GM21737 (cell line): Measurements from ENCODE around the gene UBR4.

Experiments used
- ATAC-seq: cut with Tn5 transposase; IDR thresholded peaks from one replicate; pipeline ENCODE4 v1.9.1; 2021; ENCODE audit warnings: mild to moderate bottlenecking, moderate library complexity; ENCODE audit not compliant: unreplicated experiment

UBR4 gene

DNA sequence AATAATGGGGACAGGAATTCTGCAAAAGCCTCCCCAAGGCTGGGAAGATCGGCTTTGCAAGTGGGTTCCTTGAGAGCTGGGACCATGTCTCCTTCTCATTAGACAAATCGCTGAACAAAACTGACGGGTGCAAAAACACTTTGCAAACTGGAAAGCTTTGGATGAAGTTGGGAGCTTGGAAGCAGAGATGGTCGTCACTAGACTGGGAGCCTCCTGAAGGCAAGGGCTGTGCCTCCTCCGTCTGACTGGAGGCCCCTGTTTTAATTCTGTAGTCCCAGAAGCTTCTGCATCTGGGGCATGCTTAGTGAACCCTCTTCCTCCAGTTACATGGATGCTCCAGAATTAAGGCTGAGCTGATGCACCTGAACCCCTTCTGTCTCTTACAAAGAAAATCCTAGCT is 171.3 kb downstream of the UBR4 start:
- ATAC-seq, result no peak

DNA sequence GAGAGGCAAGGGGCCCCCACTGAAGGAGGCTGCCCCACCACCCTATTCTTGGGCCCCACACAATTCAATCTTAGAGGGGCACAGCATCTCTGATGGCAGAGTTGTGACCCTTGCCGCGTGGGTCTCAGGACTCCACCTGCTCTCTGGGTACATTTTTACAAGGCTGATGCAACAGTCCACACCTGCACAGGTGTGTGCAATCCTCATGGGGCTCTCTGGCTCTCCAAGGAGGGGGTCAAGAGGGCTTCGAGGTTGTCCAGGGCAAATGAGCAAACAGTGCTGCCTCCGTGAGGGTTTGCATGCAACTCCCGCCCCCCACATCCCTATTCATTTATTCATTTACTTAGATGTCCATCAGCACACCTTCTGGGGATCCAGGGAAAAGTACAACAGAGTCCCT is 172.0 kb downstream of the UBR4 start:
- ATAC-seq, result no peak

DNA sequence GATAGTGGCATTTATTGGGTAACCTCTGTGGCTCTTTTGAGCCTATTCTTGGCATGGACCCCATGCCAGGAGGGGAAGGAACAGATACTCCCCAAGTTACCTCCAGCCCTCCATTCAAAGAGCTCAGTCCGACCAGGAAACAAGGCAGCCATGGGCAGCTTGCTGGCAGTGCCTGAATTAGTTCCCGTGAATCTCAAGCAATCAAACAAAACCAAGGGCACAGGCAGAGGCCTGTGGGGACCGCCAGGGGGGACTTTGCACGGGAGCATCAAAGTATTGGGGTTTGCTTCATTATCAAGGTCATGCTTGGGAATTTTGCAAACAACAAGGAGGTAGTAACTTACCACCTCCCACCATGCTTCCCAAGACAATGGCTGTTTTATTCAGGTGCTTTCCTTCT is 172.4 kb downstream of the UBR4 start:
- no peak for ATAC-seq

DNA sequence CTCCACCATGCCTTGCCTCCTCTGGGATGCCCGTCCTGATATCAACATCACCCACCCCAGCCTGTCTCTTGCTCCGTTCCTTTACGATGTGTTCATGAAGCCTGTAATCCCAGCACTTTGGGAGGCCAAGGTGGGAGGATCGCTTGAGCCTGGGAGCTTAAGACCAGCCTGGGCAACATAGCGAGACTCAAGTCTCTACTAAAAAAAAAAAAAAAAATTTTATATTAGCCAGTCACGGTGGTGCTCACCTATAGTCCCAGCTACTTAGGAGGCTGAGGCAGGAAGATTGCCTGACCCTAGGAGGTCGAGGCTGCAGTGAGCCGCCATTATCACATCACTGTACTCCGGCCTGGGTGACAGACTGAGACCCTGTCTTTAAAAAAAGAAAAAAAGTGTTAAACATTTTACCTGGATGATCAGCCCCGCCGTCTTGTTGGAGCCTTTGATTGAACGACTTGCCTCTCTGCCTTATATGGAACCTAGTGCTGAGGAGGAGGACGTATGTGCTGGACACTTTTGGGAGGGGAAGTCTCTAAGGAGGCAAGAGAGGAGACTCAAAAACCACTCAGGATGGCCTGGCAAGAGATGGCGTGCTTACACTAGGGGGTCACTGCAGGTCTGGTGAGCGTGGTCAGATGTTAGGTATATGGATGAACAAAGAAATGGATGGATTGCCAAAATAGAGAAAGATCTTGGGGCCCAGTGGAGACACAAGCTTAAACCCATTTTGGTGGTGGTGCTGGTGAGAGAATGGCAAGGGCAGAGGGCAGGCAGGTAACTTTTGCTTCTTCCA is 173.1 kb downstream of the UBR4 start:
- ATAC-seq, result no peak

DNA sequence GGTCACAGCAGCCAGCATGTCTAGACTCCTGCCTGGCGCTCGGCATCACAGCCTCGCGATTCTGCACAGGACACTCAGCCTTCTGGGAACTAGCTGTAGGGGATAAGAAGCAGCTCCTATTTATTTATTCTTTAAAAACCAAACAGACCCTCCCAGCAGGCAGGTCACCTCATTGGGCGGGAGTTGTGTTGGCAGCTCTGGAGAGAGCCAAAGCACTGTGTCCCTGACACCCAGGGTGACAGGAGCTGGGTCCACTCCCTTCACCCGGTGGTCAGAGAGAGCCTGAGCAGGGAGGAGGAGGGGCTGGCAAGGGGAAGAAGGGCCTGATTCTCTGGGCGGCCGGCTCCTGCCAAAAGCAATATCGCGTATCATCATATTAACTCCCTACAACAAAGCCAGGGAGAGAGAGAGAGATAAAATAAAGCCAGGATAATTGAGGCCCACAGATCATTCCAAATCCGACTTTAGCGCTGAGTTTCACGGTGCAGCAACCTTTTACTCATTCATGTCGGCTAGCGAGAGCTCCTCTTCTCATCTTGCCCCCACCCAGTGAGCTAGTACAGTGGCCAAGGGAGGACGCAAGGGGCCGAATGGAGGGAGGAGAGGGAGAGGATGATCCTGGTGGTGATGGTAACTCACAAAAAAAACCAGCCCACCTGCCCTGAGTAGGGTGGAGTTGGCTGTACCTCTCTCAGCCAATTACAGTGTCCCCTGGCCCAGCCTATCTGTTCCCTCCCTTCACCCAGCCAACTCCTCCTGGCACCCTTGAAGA is 173.8 kb downstream of the UBR4 start:
- ATAC-seq, result no peak

DNA sequence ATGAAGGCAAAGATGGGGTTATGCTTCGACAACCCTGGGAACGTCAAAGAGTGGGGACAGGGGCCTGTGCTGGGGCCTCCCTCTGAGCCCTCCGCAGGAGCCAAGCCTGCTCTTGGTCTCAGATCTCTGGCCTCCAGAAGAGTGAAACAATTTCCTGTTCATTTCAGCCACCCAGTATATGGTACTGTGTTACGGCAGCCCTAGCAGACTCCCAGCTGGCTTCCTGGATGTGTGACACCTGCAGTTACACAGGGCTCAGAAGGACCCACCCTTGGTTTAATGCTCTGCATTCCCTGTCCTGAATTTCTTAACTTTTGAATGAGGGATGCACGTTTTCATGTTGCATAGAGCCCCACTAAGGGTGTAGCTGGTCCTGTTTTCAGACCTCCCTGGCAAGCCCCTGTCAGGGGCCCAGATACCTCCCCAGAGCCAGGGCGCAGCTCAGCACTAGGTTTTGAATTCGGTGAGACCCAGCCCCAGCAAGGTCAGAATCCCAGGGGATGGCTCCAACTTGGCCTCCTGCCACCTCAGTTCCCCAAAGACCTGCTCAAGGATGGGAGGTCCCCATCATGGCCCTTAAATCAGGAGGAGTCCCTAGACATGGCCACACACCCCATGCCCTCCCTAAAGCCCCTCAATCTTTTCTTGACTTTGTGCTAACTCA is 174.6 kb downstream of the UBR4 start:
- no peak for ATAC-seq

DNA sequence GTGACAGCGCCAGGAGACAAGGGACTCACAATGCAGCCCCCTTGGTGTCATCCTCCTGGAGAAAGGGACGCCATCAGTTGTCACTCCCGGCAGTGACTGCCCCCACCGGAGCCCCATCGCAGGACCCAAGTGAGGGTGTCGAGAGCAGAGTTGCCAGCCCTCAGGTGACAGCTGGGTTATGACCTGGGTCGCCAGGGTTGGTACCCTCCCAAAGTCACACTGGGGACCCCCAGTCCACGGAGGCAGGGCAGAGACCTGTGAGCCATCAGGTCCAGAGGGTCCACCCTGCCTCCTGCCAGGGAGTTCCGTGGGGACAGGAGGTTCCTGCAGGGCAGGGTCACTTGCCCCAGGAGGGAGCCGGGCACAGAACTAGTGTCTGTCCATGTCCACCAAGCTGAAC is 175.3 kb downstream of the UBR4 start:
- no peak for ATAC-seq

DNA sequence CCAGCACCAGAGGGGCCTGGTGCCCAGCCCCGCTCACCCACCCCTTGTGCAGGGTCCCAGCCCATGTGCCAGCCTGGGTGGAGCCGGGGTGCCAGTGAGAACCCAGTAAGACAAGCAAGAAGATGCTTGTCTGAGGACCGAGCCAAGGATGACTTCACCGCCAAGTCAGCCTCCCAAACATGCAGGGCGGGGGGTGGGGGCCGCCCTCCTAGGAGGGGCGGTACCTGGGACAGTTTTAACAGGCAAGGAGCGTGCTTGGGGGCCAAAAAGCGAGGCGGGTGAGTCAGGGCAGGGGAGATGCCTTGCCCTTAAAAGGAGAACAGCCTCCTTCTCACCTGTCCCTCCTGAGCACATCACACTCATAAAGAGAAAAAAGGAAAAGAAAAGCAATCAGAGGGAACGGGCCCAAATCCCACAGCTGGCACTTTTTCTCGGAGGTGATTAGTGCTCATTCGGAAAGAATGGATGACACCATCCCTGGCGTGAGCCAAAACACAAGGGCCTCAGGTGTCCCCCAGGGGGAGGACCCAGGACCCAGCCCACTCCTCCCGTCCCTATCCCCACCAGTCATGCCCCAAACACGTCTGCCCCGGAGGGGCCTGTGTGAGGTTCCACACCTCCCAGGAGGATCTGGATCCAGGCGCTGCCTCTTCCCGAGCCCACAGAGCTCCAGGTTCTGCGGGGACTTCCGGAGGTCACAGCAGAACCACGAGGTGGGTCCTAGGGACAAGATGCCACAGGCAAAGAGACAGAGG is 176.0 kb downstream of the UBR4 start:
- ATAC-seq, result no peak

DNA sequence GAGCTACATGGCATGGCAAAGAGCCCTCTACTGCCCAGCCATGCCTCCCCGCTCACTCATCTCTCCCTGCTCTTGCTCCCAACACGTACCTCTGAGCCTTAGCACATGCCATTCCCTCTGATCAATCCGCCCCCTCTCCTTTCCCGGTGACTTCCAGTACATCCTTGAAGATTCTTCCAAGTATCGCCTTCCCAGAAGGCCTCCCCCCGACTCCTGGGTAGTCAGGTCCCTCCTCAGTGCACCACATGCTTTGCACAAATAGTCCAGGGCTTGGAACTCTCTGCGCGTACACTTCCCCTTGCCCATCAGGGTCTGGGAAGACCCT is 176.6 kb downstream of the UBR4 start:
- ATAC-seq, result no peak

DNA sequence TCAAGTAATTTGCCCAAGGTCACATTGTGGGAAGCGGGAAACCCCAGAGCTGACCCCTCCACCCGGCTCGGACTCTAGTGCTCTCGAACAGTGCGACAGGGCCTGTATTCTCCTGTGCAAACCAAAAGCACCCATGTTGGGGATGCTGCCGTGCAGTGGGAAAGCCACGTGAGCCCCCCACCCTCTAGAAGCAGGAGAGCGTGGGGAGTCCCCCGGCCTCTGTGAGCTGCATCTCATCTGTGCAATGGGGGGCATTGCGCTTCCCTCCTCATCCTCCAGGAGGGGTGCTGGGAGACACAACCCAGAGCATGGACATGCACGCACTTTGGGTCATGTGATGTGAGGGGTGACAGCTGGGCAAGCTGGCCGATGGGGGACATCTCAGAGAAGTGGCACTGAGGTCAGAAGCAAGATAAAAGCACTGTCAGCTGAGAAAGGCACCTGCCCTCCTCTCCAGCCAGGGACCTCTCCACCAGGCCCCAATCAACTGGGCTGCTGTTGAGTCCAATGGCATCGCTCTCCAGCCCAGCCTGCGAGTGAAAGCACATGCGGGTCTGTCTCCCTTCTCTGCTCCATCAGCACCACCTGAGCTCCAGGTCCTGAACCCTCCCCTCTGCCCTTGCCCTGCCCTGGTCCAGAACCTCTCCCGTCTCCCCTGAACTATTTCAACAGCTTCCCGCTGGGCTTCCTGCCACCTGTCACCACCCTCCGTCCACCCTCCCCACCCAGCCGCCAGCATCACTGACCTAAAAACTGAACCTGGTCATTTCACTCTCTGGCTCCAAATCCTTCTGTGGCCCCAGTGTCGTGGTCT is 177.2 kb downstream of the UBR4 start:
- ATAC-seq, result no peak

DNA sequence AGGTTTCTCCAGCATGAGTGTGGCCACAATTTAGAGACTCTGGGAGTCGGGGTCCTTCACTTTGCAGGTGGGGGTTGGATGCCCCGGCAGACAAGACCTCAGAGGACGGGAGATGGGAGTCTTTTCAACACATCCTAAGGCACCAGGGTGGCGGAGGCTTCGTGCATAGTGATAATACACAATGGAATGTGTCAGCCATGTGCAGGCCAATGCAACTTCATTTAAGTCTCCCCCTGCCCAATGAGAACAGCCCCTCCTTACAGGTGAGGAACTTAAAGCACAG is 177.7 kb downstream of the UBR4 start:
- ATAC-seq, result no peak

DNA sequence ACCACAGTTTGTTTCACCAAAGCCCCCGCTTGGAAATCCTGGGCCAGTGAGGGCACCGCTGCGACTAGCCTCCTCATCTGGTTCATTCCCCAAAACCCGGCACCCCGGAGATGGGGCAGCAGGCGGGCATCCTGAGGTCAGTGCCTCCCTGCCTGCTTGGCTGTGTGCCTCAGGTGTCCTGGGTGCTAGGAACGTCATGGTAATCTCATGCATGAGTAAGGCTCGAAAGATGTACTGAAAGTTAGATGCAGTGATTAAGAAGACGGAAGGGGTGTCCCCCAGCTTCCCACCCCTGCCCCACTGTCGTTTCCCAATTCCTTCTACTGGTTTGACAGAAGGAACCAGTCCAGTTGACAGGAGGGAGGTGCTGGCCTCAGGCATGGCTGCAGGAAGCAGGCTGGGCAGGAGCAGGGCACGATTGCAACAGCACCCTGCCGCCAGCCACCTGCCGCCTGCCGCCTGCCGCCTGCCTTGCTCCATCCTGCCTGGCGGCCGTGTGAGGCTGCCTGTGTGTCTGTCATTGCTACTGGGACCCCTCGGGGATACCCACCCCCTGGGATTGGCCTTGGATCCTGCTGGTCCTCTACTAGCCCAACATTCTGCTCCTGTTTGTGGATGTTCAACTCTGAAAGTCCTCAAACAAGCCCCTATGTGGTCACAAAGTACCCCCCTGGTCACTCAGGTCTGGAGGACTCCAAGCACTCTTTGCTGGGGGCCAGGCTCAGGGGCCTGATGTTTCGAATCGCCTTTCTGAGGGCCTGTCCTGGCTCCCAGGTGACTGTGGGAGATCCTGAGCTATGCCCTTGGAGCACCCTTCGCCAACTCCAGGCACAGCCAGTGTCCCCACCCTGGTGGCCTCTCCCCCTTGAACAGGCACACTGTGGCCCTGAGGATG is 180.6 kb downstream of the UBR4 start:
- ATAC-seq, result no peak

DNA sequence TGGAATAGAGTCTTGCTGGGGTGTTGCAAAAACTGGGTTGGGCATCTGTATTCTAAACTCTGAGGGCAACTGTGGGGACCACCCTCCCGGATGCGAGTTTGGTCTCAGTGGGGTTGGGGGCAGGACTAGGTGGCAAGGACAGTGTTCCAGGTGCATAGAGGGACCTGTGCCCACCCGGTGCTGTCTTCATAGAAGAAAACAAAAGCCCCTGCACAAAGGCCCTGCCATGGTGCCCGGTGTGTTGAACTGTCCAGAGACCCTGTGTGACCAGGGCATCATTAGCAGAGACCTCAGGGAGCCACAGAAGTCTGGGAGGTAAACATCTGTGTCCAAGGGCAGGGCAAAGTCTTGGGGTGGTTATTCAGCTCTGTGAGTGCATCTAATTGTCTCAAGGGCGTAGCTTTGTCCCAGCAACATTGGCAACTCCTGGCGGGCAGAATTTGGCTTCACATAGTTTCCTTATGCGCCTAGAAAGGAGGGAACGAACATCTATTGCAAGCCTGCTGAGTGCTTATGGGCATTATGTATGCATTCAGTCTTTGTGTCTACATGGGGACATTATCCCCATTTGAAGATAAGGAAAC is 181.4 kb downstream of the UBR4 start:
- ATAC-seq, result no peak

DNA sequence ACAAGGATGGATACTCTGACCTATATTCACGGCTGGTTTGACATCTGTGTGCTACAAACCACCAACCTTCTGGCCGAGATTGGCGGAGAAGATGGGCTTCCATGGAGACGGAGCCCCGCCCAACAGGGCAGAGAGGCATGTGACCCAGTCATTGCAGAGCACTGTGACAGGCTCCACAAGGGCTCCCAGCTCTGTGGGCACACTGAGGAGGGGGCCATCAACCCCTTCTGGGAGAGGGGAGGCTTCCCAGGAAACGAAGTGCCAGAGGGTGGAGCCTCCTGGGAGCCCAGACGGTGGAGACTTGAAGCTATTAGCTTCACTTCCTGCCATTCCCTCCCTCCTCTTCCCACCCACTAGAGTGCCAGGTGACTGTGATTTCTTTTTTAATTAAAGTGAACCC is 182.0 kb downstream of the UBR4 start:
- no peak for ATAC-seq
